ENCODE measurements around the gene PLPP2. TPM values are rescaled to one million over a fixed set of nuclear protein-coding genes. Genes with fewer than 3 reads are reported as not detected.
A peak's percentile ranks its signal among the peaks of the same experiment; 100 is the strongest.

Gene PLPP2
- 1.5 and 1.9 TPM in 2 replicates for total RNA-seq
- long read RNA-seq, partial matches to known transcripts, result 0 of 2 reads
- long read RNA-seq, other reads (novel, unspliced or antisense), result 0 of 2 reads

DNA sequence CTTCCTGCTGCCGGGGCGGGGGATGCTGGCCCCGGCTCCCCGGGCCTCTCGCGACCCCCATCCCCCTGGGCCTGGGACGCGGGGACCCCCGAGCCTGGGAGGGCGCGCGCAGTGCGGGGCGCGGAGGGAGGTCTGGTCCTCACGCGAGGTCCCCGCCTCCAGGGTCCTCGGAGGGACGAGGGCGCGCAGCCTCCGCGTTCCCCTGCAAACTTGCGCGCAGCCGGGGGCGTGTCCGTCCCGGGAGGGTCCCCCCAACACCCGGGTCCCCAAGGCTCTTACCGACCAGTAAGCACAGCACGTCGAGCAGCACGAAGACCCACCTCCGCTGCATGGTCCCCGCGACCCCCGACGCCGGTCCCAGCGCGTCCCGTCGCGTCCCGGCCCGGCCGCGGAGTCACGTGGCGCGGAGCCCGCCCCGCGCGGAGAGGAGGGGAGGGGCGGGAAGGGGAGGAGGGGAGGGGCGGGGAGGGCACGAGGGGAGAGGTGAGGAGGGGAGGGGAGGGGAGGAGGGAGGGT, at the start of gene PLPP2:
TSS of gene PLPP2 (minus strand) at position 398 of the 516 bp plus-strand sequence. CDS start at position 331, 67 bp downstream.
- Mint-ChIP-seq H3K9me3 (ENCODE audit: unreplicated experiment) (no peaks in the 10 kb centered on the region), H3K27me3 (ENCODE audit: unreplicated experiment) (peaks cover 24% of the 10 kb centered on the region), H3K4me3 (ENCODE audit: unreplicated experiment) (peak within 1 kb of the TSS; percentile 55), H3K4me1 (ENCODE audit: unreplicated experiment) (peaks cover 18% of the 10 kb centered on the region), H3K36me3 (ENCODE audit: unreplicated experiment) (no peaks in the 10 kb centered on the region), H3K27ac (ENCODE audit: unreplicated experiment) (no peak within 1 kb of the TSS)
- TF ChIP-seq, protein P1, sequence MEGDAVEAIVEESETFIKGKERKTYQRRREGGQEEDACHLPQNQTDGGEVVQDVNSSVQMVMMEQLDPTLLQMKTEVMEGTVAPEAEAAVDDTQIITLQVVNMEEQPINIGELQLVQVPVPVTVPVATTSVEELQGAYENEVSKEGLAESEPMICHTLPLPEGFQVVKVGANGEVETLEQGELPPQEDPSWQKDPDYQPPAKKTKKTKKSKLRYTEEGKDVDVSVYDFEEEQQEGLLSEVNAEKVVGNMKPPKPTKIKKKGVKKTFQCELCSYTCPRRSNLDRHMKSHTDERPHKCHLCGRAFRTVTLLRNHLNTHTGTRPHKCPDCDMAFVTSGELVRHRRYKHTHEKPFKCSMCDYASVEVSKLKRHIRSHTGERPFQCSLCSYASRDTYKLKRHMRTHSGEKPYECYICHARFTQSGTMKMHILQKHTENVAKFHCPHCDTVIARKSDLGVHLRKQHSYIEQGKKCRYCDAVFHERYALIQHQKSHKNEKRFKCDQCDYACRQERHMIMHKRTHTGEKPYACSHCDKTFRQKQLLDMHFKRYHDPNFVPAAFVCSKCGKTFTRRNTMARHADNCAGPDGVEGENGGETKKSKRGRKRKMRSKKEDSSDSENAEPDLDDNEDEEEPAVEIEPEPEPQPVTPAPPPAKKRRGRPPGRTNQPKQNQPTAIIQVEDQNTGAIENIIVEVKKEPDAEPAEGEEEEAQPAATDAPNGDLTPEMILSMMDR (IDR thresholded peaks at IDR 0.05), result no peak
- DNase-seq (ENCODE audit: extremely low spot score, unreplicated experiment), result no peak

DNA sequence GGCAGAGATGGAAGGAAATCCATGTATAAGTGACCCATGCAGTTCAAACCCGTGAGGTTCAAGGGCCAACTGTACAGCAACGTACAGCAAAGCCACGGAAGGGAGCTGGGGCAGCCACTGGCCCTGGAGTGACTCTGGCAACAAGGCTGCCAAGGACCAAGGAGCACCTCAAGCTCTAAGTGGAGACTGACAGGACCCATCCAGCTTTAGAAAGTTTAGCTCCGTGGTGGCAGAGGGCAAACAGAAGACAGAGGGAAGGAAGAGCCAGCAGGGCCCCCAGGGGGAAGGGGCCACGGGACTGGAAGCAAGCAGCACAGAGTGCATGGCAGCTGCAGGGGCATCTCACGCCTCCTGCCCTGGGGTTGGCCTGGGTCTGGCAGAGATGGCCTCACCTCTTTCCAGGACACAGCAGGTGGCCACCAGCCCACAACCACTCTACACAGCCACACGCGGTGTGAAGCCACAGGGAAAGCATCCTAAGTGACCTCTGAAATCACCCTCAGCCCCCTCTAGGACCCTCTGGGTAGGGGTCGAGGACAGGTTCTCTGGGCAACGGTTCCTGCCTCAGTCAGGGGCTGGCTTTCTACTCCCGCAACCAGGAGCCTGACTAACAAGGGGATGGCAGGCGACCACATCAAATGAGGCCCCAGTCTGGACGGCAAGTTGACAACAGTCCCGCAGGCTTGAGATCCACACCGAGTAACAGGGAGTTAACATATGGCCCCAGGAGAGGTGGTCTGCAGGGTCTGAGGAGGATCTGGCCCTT, 49.6 kb upstream of the PLPP2 start:
- Mint-ChIP-seq H3K27me3 (ENCODE audit: unreplicated experiment) (no peaks in the 10 kb centered on the region), H3K9me3 (ENCODE audit: unreplicated experiment) (no peaks in the 10 kb centered on the region), H3K4me3 (ENCODE audit: unreplicated experiment) (peak overlapping the region; percentile 41), H3K27ac (ENCODE audit: unreplicated experiment) (peak overlapping the region; percentile 38), H3K36me3 (ENCODE audit: unreplicated experiment) (peaks cover 18% of the 10 kb centered on the region), H3K4me1 (ENCODE audit: unreplicated experiment) (peaks cover 51% of the 10 kb centered on the region)
- TF ChIP-seq, protein P1 (IDR thresholded peaks at IDR 0.05), result no peak
- DNase-seq (ENCODE audit: extremely low spot score, unreplicated experiment), result no peak

DNA sequence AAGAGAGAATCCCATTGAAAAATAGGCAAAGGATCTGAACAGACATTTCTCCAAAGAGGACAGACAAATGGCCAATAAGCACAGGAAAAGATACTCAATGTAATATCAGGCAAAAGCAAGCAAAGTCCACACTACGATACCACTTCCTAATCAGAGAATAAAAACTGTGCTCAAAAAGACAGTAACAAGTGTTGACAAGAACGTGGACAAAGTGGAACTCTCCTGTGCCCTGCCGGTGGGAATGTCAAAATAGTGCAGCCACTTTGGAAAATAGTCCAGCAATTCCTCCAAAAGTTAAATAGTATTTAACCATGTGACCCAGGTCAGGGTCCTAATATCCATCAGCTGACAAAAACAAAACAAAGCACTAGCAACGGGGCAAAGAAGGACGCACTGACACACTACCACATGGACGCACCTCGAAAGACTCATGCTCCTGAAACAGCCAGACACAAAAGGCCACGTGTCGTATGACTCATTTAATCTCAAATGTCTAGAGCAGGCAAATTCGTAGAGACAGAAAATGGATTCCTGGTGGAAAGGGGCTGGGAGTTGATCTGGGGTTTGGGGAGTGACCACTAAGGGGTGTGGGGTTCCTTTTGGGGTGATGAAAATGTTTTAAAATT, 48.2 kb upstream of the PLPP2 start:
- no peaks in the 10 kb centered on the region for H3K9me3 Mint-ChIP-seq (ENCODE audit: unreplicated experiment)
- TF ChIP-seq, protein P1 (IDR thresholded peaks at IDR 0.05), result no peak
- H3K27me3 Mint-ChIP-seq (ENCODE audit: unreplicated experiment), result no peaks in the 10 kb centered on the region
- H3K4me1 Mint-ChIP-seq (ENCODE audit: unreplicated experiment), result peaks cover 55% of the 10 kb centered on the region
- H3K4me3 Mint-ChIP-seq (ENCODE audit: unreplicated experiment), result no peak overlapping the region
- no peak for DNase-seq (ENCODE audit: extremely low spot score, unreplicated experiment)
- peaks cover 18% of the 10 kb centered on the region for H3K36me3 Mint-ChIP-seq (ENCODE audit: unreplicated experiment)
- peak overlapping the region; percentile 43 for H3K27ac Mint-ChIP-seq (ENCODE audit: unreplicated experiment)

DNA sequence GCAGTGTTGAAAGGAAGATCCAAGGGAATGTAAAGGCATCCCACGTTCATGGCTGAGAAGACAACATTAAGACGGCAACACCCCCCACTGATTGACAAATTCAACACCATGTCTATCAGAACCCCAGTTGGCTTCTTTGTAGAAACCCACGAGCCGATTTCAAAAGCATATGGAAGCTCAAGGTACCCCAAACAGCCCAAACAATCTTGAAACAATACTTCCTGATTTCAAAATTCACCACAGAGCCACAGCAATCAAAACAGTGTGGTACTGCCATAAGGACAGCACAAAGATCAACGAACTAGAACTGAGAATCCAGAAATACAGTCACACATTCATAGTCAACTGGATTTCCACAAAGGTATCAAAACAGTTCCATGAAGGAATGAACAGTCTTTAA, 47.2 kb upstream of the PLPP2 start:
- H3K36me3 Mint-ChIP-seq (ENCODE audit: unreplicated experiment), result peaks cover 18% of the 10 kb centered on the region
- H3K27me3 Mint-ChIP-seq (ENCODE audit: unreplicated experiment), result no peaks in the 10 kb centered on the region
- TF ChIP-seq, protein P1 (IDR thresholded peaks at IDR 0.05), result no peak
- no peak for DNase-seq (ENCODE audit: extremely low spot score, unreplicated experiment)
- H3K4me1 Mint-ChIP-seq (ENCODE audit: unreplicated experiment), result peaks cover 50% of the 10 kb centered on the region
- H3K9me3 Mint-ChIP-seq (ENCODE audit: unreplicated experiment), result no peaks in the 10 kb centered on the region
- H3K27ac Mint-ChIP-seq (ENCODE audit: unreplicated experiment), result no peak overlapping the region
- H3K4me3 Mint-ChIP-seq (ENCODE audit: unreplicated experiment), result no peak overlapping the region

DNA sequence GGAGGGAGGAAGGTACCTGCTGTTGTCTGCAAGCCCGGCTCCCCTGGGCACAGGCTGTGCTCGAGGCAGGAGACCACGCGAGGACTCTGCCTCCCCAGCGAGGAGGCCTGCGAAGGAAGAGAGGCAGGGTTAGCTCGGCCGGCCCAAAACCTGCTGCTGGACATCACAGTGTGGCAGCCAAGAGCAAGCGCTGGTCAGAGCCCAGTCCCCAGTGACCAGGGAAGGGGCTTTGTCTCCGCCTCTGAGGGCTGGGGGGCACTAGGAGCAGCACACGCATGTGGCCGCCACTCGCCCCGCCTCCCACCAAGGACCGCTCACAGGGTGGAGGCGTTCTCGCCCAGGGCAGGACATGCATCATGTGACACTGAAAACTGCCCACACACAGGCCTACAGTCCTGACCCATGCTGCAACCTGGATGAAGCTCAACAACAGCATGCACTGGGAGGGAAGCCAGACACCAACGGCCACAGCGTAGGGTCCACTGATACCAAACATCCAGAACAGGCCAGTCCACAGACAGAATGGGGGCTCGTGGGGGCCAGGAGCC, 44.9 kb upstream of the PLPP2 start:
- Mint-ChIP-seq H3K36me3 (ENCODE audit: unreplicated experiment) (peaks cover 20% of the 10 kb centered on the region), H3K27ac (ENCODE audit: unreplicated experiment) (no peak overlapping the region)

More for the DNA sequence above, 44.9 kb upstream of the PLPP2 start:
- H3K4me1 Mint-ChIP-seq (ENCODE audit: unreplicated experiment), result peaks cover 27% of the 10 kb centered on the region
- H3K27me3 Mint-ChIP-seq (ENCODE audit: unreplicated experiment), result no peaks in the 10 kb centered on the region
- H3K9me3 Mint-ChIP-seq (ENCODE audit: unreplicated experiment), result no peaks in the 10 kb centered on the region
- no peak for DNase-seq (ENCODE audit: extremely low spot score, unreplicated experiment)
- TF ChIP-seq, protein P1 (IDR thresholded peaks at IDR 0.05), result no peak
- H3K4me3 Mint-ChIP-seq (ENCODE audit: unreplicated experiment), result no peak overlapping the region

All from osteocyte (in vitro differentiated cells).